ENCODE results near the gene HES7. TPM values are rescaled to one million over a fixed set of nuclear protein-coding genes. Genes with fewer than 3 reads are reported as not detected.

HES7 gene
- total and polyA plus RNA-seq, 2 donors, result 0.75 TPM; not detected in 1

- no peak for DNase-seq (ENCODE audit: low read depth in 6 of 9, low spot score in 9 of 9)
- H3K9me3 ChIP-seq (ENCODE audit: control insufficient read depth in 2 of 2, insufficient read depth in 1 of 2, low read length in 1 of 2), result peaks cover 0 to 22% of the 10 kb centered on the region in 2 donors
- under 1% methylated on average over 25 of the region's 25 CpGs for WGBS
- H3K4me1 ChIP-seq (ENCODE audit: control insufficient read depth in 2 of 2, insufficient read depth in 2 of 2, low read length in 2 of 2), result peaks cover 35 to 79% of the 10 kb centered on the region in 2 donors
- peaks cover 64 to 93% of the 10 kb centered on the region in 2 donors for H3K27me3 ChIP-seq (ENCODE audit: control insufficient read depth in 2 of 2, insufficient read depth in 1 of 2, low read length in 1 of 2)
- no peak overlapping the region for H3K27ac ChIP-seq (ENCODE audit: low read depth in 1 of 2, low read length in 1 of 2)
- no peaks in the 10 kb centered on the region for H3K36me3 ChIP-seq (ENCODE audit: control insufficient read depth in 2 of 2, insufficient read depth in 2 of 2, low read length in 1 of 2)
- peak overlapping the region in 1 of 2 donors; percentile 44 for H3K4me3 ChIP-seq (ENCODE audit: low read length in 2 of 2)
These were observed 2.6 kb downstream of the HES7 start for GRCh38 chr17:8121407-8121680.

GRCh38 chr17:8120520-8121406 is 3.1 kb downstream of the HES7 start:
- DNase-seq (ENCODE audit: low read depth in 6 of 9, low spot score in 9 of 9), result peak in 1 of 9 donors; percentile 8
- peak overlapping the region in 1 of 2 donors; percentile 29 for H3K27ac ChIP-seq (ENCODE audit: low read depth in 1 of 2, low read length in 1 of 2)
- under 1% methylated on average over 40 of the region's 40 CpGs for WGBS

GRCh38 chr17:8119581-8120519 is 4.1 kb downstream of the HES7 start:
- H3K27me3 ChIP-seq (ENCODE audit: control insufficient read depth in 2 of 2, insufficient read depth in 1 of 2, low read length in 1 of 2), result peaks cover 67 to 93% of the 10 kb centered on the region in 2 donors
- no peaks in the 10 kb centered on the region for H3K36me3 ChIP-seq (ENCODE audit: control insufficient read depth in 2 of 2, insufficient read depth in 2 of 2, low read length in 1 of 2)
- H3K4me1 ChIP-seq (ENCODE audit: control insufficient read depth in 2 of 2, insufficient read depth in 2 of 2, low read length in 2 of 2), result peaks cover 31 to 65% of the 10 kb centered on the region in 2 donors
- peak overlapping the region in 1 of 2 donors; percentile 50 for H3K27ac ChIP-seq (ENCODE audit: low read depth in 1 of 2, low read length in 1 of 2)
- peak overlapping the region; percentile 54 to 60 for H3K4me3 ChIP-seq (ENCODE audit: low read length in 2 of 2)
- H3K9me3 ChIP-seq (ENCODE audit: control insufficient read depth in 2 of 2, insufficient read depth in 1 of 2, low read length in 1 of 2), result peaks cover 0 to 22% of the 10 kb centered on the region in 2 donors
- DNase-seq (ENCODE audit: low read depth in 6 of 9, low spot score in 9 of 9), result peak; percentile 65 to 93 (median 85)
- 1% methylated on average over 28 of the region's 28 CpGs for WGBS

More at GRCh38 chr17:8120520-8121406, 3.1 kb downstream of the HES7 start:
- Histone ChIP-seq H3K9me3 (ENCODE audit: control insufficient read depth in 2 of 2, insufficient read depth in 1 of 2, low read length in 1 of 2) (peaks cover 0 to 22% of the 10 kb centered on the region in 2 donors), H3K4me3 (ENCODE audit: low read length in 2 of 2) (peak overlapping the region; percentile 30 to 44), H3K36me3 (ENCODE audit: control insufficient read depth in 2 of 2, insufficient read depth in 2 of 2, low read length in 1 of 2) (no peaks in the 10 kb centered on the region), H3K4me1 (ENCODE audit: control insufficient read depth in 2 of 2, insufficient read depth in 2 of 2, low read length in 2 of 2) (peaks cover 35 to 74% of the 10 kb centered on the region in 2 donors), H3K27me3 (ENCODE audit: control insufficient read depth in 2 of 2, insufficient read depth in 1 of 2, low read length in 1 of 2) (peaks cover 70 to 93% of the 10 kb centered on the region in 2 donors)

- peaks cover 24 to 56% of the 10 kb centered on the region in 2 donors for H3K4me1 ChIP-seq (ENCODE audit: control insufficient read depth in 2 of 2, insufficient read depth in 2 of 2, low read length in 2 of 2)
- H3K27me3 ChIP-seq (ENCODE audit: control insufficient read depth in 2 of 2, insufficient read depth in 1 of 2, low read length in 1 of 2), result peaks cover 61 to 93% of the 10 kb centered on the region in 2 donors
- peak overlapping the region; percentile 50 to 70 for H3K27ac ChIP-seq (ENCODE audit: low read depth in 1 of 2, low read length in 1 of 2)
- DNase-seq (ENCODE audit: low read depth in 6 of 9, low spot score in 9 of 9), result peak; percentile 59 to 93 (median 79)
- H3K36me3 ChIP-seq (ENCODE audit: control insufficient read depth in 2 of 2, insufficient read depth in 2 of 2, low read length in 1 of 2), result no peaks in the 10 kb centered on the region
- H3K9me3 ChIP-seq (ENCODE audit: control insufficient read depth in 2 of 2, insufficient read depth in 1 of 2, low read length in 1 of 2), result peaks cover 0 to 17% of the 10 kb centered on the region in 2 donors
- peak overlapping the region; percentile 54 to 60 for H3K4me3 ChIP-seq (ENCODE audit: low read length in 2 of 2)
- WGBS, result under 1% methylated on average over 38 of the region's 38 CpGs
These were observed 4.9 kb downstream of the HES7 start for GRCh38 chr17:8118769-8119580.

GRCh38 chr17:8117980-8118768 is 5.7 kb downstream of the HES7 start, which contains the start of gene ALOXE3:
ALOXE3 (minus strand) TSS chr17:8118514; CDS start chr17:8117990, 524 bp downstream.
- peaks cover 18 to 48% of the 10 kb centered on the region in 2 donors for H3K4me1 ChIP-seq (ENCODE audit: control insufficient read depth in 2 of 2, insufficient read depth in 2 of 2, low read length in 2 of 2)
- WGBS, result under 1% methylated on average over 33 of the region's 33 CpGs
- peaks cover 53 to 92% of the 10 kb centered on the region in 2 donors for H3K27me3 ChIP-seq (ENCODE audit: control insufficient read depth in 2 of 2, insufficient read depth in 1 of 2, low read length in 1 of 2)
- no peaks in the 10 kb centered on the region for H3K36me3 ChIP-seq (ENCODE audit: control insufficient read depth in 2 of 2, insufficient read depth in 2 of 2, low read length in 1 of 2)
- DNase-seq (ENCODE audit: low read depth in 6 of 9, low spot score in 9 of 9), result peak in 1 of 9 donors; percentile 6
- H3K4me3 ChIP-seq (ENCODE audit: low read length in 2 of 2), result peak within 1 kb of the TSS; percentile 54 to 60
- H3K9me3 ChIP-seq (ENCODE audit: control insufficient read depth in 2 of 2, insufficient read depth in 1 of 2, low read length in 1 of 2), result peaks cover 0 to 9% of the 10 kb centered on the region in 2 donors
- H3K27ac ChIP-seq (ENCODE audit: low read depth in 1 of 2, low read length in 1 of 2), result peak within 1 kb of the TSS; percentile 50 to 70

GRCh38 chr17:8117367-8117979 is 6.4 kb downstream of the HES7 start:
- Histone ChIP-seq H3K4me1 (ENCODE audit: control insufficient read depth in 2 of 2, insufficient read depth in 2 of 2, low read length in 2 of 2) (peaks cover 14 to 41% of the 10 kb centered on the region in 2 donors), H3K9me3 (ENCODE audit: control insufficient read depth in 2 of 2, insufficient read depth in 1 of 2, low read length in 1 of 2) (peaks cover 0 to 9% of the 10 kb centered on the region in 2 donors), H3K36me3 (ENCODE audit: control insufficient read depth in 2 of 2, insufficient read depth in 2 of 2, low read length in 1 of 2) (no peaks in the 10 kb centered on the region), H3K4me3 (ENCODE audit: low read length in 2 of 2) (peak overlapping the region; percentile 5 to 54), H3K27ac (ENCODE audit: low read depth in 1 of 2, low read length in 1 of 2) (no peak overlapping the region), H3K27me3 (ENCODE audit: control insufficient read depth in 2 of 2, insufficient read depth in 1 of 2, low read length in 1 of 2) (peaks cover 47 to 92% of the 10 kb centered on the region in 2 donors)
- 4% methylated on average over 18 of the region's 18 CpGs for WGBS
- DNase-seq (ENCODE audit: low read depth in 6 of 9, low spot score in 9 of 9), result no peak

GRCh38 chr17:8116776-8117175 is 7.1 kb downstream of the HES7 start:
- WGBS, result 58% methylated on average over 18 of the region's 18 CpGs
- Histone ChIP-seq H3K27ac (ENCODE audit: low read depth in 1 of 2, low read length in 1 of 2) (no peak overlapping the region), H3K9me3 (ENCODE audit: control insufficient read depth in 2 of 2, insufficient read depth in 1 of 2, low read length in 1 of 2) (peaks cover 0 to 9% of the 10 kb centered on the region in 2 donors), H3K27me3 (ENCODE audit: control insufficient read depth in 2 of 2, insufficient read depth in 1 of 2, low read length in 1 of 2) (peaks cover 40 to 92% of the 10 kb centered on the region in 2 donors), H3K36me3 (ENCODE audit: control insufficient read depth in 2 of 2, insufficient read depth in 2 of 2, low read length in 1 of 2) (no peaks in the 10 kb centered on the region), H3K4me3 (ENCODE audit: low read length in 2 of 2) (no peak overlapping the region), H3K4me1 (ENCODE audit: control insufficient read depth in 2 of 2, insufficient read depth in 2 of 2, low read length in 2 of 2) (peaks cover 12 to 34% of the 10 kb centered on the region in 2 donors)
- DNase-seq (ENCODE audit: low read depth in 6 of 9, low spot score in 9 of 9), result no peak
